ENCODE results near the gene MDFIC.

MDFIC gene

GRCh38 chr7:115005251-115005650 is 83.4 kb downstream of the MDFIC start:
- Histone ChIP-seq H3K27ac (ENCODE audit: low read depth, low read length) (peak overlapping the region; percentile 13), H3K9me3 (ENCODE audit: control insufficient read depth in 5 of 5, low read length in 5 of 5) (no peaks in the 10 kb centered on the region), H3K27me3 (ENCODE audit: control insufficient read depth in 5 of 5, insufficient read depth in 4 of 5, low read length in 5 of 5) (no peaks in the 10 kb centered on the region), H3K36me3 (ENCODE audit: control insufficient read depth in 5 of 5, insufficient read depth in 5 of 5, low read length in 5 of 5) (peaks cover 0 to 16% (median 2%) of the 10 kb centered on the region in 5 donors), H3K4me1 (ENCODE audit: control insufficient read depth in 5 of 5, insufficient read depth in 5 of 5, low read length in 5 of 5) (peaks cover 3 to 39% (median 32%) of the 10 kb centered on the region in 5 donors), H3K4me3 (ENCODE audit: low read depth in 1 of 5, low read length in 5 of 5) (no peak overlapping the region), H3K9ac (ENCODE audit: low read length in 5 of 5) (no peak overlapping the region)

GRCh38 chr7:115005953-115006352 is 84.1 kb downstream of the MDFIC start:
- peaks cover 3 to 45% (median 35%) of the 10 kb centered on the region in 5 donors for H3K4me1 ChIP-seq (ENCODE audit: control insufficient read depth in 5 of 5, insufficient read depth in 5 of 5, low read length in 5 of 5)

GRCh38 chr7:115007751-115008150 is 85.9 kb downstream of the MDFIC start:
- no peaks in the 10 kb centered on the region for H3K9me3 ChIP-seq (ENCODE audit: control insufficient read depth in 5 of 5, low read length in 5 of 5)
- peaks cover 3 to 46% (median 35%) of the 10 kb centered on the region in 5 donors for H3K4me1 ChIP-seq (ENCODE audit: control insufficient read depth in 5 of 5, insufficient read depth in 5 of 5, low read length in 5 of 5)
- peak overlapping the region; percentile 73 for H3K27ac ChIP-seq (ENCODE audit: low read depth, low read length)
- H3K4me3 ChIP-seq (ENCODE audit: low read depth in 1 of 5, low read length in 5 of 5): peak overlapping the region in 1 of 5 donors; percentile 23
- peak overlapping the region in 3 of 5 donors; percentile 4 to 17 (median 10) for H3K9ac ChIP-seq (ENCODE audit: low read length in 5 of 5)
- no peaks in the 10 kb centered on the region for H3K27me3 ChIP-seq (ENCODE audit: control insufficient read depth in 5 of 5, insufficient read depth in 4 of 5, low read length in 5 of 5)
- H3K36me3 ChIP-seq (ENCODE audit: control insufficient read depth in 5 of 5, insufficient read depth in 5 of 5, low read length in 5 of 5): peaks cover 0 to 9% (median 2%) of the 10 kb centered on the region in 5 donors

More at GRCh38 chr7:115005953-115006352, 84.1 kb downstream of the MDFIC start:
- H3K4me3 ChIP-seq (ENCODE audit: low read depth in 1 of 5, low read length in 5 of 5): no peak overlapping the region
- no peaks in the 10 kb centered on the region for H3K9me3 ChIP-seq (ENCODE audit: control insufficient read depth in 5 of 5, low read length in 5 of 5)
- peaks cover 0 to 16% (median 2%) of the 10 kb centered on the region in 5 donors for H3K36me3 ChIP-seq (ENCODE audit: control insufficient read depth in 5 of 5, insufficient read depth in 5 of 5, low read length in 5 of 5)
- H3K27ac ChIP-seq (ENCODE audit: low read depth, low read length): peak overlapping the region; percentile 73
- H3K27me3 ChIP-seq (ENCODE audit: control insufficient read depth in 5 of 5, insufficient read depth in 4 of 5, low read length in 5 of 5): no peaks in the 10 kb centered on the region
- H3K9ac ChIP-seq (ENCODE audit: low read length in 5 of 5): no peak overlapping the region

DNA sequence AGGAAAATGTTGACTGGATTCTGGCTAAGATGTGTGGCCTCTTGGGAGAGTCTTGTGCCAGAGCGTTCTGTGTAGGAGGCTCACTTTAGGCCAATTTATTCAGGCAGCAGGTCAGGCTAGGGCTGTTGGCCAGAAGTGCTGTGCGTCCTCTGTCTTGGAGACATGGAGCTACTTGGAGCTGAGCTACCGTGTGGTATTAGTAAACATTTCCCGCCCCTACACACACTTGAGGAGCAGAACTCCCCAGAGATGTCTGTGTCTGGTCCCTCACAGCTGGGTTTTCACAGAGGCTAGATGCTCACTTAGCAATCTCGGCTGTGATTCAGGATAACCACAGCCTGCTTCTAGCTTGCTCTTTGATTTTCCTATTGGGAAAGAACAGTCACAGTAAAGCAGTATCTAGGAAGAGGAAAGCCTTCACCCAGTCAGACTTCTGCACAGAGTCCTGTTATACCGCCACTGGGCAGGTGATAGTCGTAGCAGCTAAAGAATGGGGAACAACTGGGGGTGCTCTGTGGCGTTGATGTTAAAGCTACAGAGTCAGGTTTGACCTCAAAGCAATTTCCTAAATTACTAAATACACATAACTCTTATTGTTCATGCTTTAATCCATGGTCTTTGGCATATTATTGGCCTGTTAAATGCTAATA is 86.7 kb downstream of the MDFIC start:
- H3K27ac ChIP-seq (ENCODE audit: low read depth, low read length): peak overlapping the region; percentile 73
- H3K27me3 ChIP-seq (ENCODE audit: control insufficient read depth in 5 of 5, insufficient read depth in 4 of 5, low read length in 5 of 5): no peaks in the 10 kb centered on the region
- H3K4me3 ChIP-seq (ENCODE audit: low read depth in 1 of 5, low read length in 5 of 5): peak overlapping the region in 3 of 5 donors; percentile 1 to 25 (median 5)

GRCh38 chr7:115009139-115009538 is 87.2 kb downstream of the MDFIC start:
- Histone ChIP-seq H3K36me3 (ENCODE audit: control insufficient read depth in 5 of 5, insufficient read depth in 5 of 5, low read length in 5 of 5) (peaks cover 2 to 7% (median 5%) of the 10 kb centered on the region in 5 donors), H3K27me3 (ENCODE audit: control insufficient read depth in 5 of 5, insufficient read depth in 4 of 5, low read length in 5 of 5) (no peaks in the 10 kb centered on the region), H3K4me3 (ENCODE audit: low read depth in 1 of 5, low read length in 5 of 5) (peak overlapping the region in 1 of 5 donors; percentile 7), H3K27ac (ENCODE audit: low read depth, low read length) (peak overlapping the region; percentile 73), H3K9ac (ENCODE audit: low read length in 5 of 5) (peak overlapping the region in 3 of 5 donors; percentile 6 to 69 (median 37)), H3K4me1 (ENCODE audit: control insufficient read depth in 5 of 5, insufficient read depth in 5 of 5, low read length in 5 of 5) (peaks cover 3 to 49% (median 35%) of the 10 kb centered on the region in 5 donors), H3K9me3 (ENCODE audit: control insufficient read depth in 5 of 5, low read length in 5 of 5) (no peaks in the 10 kb centered on the region)

More for the DNA sequence above, 86.7 kb downstream of the MDFIC start:
- Histone ChIP-seq H3K4me1 (ENCODE audit: control insufficient read depth in 5 of 5, insufficient read depth in 5 of 5, low read length in 5 of 5) (peaks cover 3 to 46% (median 35%) of the 10 kb centered on the region in 5 donors), H3K9me3 (ENCODE audit: control insufficient read depth in 5 of 5, low read length in 5 of 5) (no peaks in the 10 kb centered on the region), H3K36me3 (ENCODE audit: control insufficient read depth in 5 of 5, insufficient read depth in 5 of 5, low read length in 5 of 5) (peaks cover 0 to 6% (median 2%) of the 10 kb centered on the region in 5 donors), H3K9ac (ENCODE audit: low read length in 5 of 5) (peak overlapping the region in 3 of 5 donors; percentile 6 to 69 (median 37))

DNA sequence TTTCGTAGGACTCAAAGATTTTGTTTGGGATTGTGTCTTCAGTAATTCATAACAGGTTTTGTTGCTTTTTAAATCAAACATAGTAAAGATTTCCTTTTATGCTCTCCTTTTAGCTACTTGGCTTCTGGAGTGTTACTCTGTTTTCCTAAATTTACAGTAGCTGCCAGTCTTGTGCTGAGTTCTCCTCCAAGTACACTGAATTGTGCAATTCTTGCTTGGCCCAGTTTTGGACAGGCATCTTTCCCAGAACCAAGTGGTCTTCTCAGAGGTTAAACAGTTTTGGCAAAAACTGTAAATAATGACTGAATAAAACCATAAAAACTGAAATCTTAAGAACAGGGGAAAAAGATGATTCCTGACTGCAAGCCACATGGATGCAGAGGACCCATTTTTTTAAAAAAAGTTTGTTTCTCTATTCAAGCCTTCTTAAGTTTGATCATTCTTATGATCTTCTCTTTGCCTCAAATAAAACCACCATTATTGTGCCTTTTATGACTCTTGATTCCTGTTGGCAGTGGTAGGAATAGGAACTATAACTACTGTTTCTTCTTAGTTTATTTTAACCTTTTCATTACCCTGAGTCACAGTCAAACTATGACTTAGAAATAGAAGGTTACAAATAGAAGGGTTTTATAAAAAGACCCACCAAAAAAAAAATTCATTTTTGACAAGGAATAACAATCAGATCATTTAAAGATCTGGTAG is 88.0 kb downstream of the MDFIC start:
- Histone ChIP-seq H3K27me3 (ENCODE audit: control insufficient read depth in 5 of 5, insufficient read depth in 4 of 5, low read length in 5 of 5) (no peaks in the 10 kb centered on the region), H3K9me3 (ENCODE audit: control insufficient read depth in 5 of 5, low read length in 5 of 5) (no peaks in the 10 kb centered on the region), H3K36me3 (ENCODE audit: control insufficient read depth in 5 of 5, insufficient read depth in 5 of 5, low read length in 5 of 5) (peaks cover 0 to 9% (median 5%) of the 10 kb centered on the region in 5 donors), H3K9ac (ENCODE audit: low read length in 5 of 5) (peak overlapping the region in 3 of 5 donors; percentile 6 to 69 (median 40)), H3K4me3 (ENCODE audit: low read depth in 1 of 5, low read length in 5 of 5) (peak overlapping the region in 1 of 5 donors; percentile 7), H3K27ac (ENCODE audit: low read depth, low read length) (peak overlapping the region; percentile 73), H3K4me1 (ENCODE audit: control insufficient read depth in 5 of 5, insufficient read depth in 5 of 5, low read length in 5 of 5) (peaks cover 3 to 51% (median 35%) of the 10 kb centered on the region in 5 donors)

GRCh38 chr7:115010441-115010820 is 88.5 kb downstream of the MDFIC start:
- H3K27ac ChIP-seq (ENCODE audit: low read depth, low read length): peak overlapping the region; percentile 73
- H3K9ac ChIP-seq (ENCODE audit: low read length in 5 of 5): peak overlapping the region in 1 of 5 donors; percentile 56
- peaks cover 3 to 51% (median 35%) of the 10 kb centered on the region in 5 donors for H3K4me1 ChIP-seq (ENCODE audit: control insufficient read depth in 5 of 5, insufficient read depth in 5 of 5, low read length in 5 of 5)
- H3K27me3 ChIP-seq (ENCODE audit: control insufficient read depth in 5 of 5, insufficient read depth in 4 of 5, low read length in 5 of 5): no peaks in the 10 kb centered on the region
- H3K4me3 ChIP-seq (ENCODE audit: low read depth in 1 of 5, low read length in 5 of 5): no peak overlapping the region
- no peaks in the 10 kb centered on the region for H3K9me3 ChIP-seq (ENCODE audit: control insufficient read depth in 5 of 5, low read length in 5 of 5)
- H3K36me3 ChIP-seq (ENCODE audit: control insufficient read depth in 5 of 5, insufficient read depth in 5 of 5, low read length in 5 of 5): peaks cover 2 to 9% (median 5%) of the 10 kb centered on the region in 5 donors

DNA sequence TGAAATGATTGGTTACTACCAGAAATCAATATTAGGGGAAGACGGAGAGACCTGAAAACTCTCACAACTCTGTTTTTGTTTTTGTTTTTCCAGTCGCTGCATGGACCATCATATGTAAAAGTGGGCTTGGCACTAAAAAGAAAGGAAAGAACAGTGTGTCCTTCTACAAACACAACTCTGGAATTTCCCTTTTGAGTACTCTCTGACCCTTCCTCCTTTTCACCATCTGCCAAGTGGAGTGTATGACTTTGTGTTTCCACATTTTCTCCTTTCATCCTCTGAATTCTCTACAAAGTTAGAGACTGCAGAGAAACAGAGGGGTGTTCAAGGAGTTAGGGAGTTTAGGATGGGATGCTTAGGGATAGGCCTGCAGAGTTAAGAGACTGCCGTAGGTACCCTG is 92.0 kb downstream of the MDFIC start:
- no peak overlapping the region for H3K4me3 ChIP-seq (ENCODE audit: low read depth in 1 of 5, low read length in 5 of 5)
- peak overlapping the region; percentile 45 for H3K27ac ChIP-seq (ENCODE audit: low read depth, low read length)
- H3K36me3 ChIP-seq (ENCODE audit: control insufficient read depth in 5 of 5, insufficient read depth in 5 of 5, low read length in 5 of 5): peaks cover 8 to 15% (median 14%) of the 10 kb centered on the region in 5 donors
- H3K9ac ChIP-seq (ENCODE audit: low read length in 5 of 5): no peak overlapping the region
- no peaks in the 10 kb centered on the region for H3K27me3 ChIP-seq (ENCODE audit: control insufficient read depth in 5 of 5, insufficient read depth in 4 of 5, low read length in 5 of 5)
- no peaks in the 10 kb centered on the region for H3K9me3 ChIP-seq (ENCODE audit: control insufficient read depth in 5 of 5, low read length in 5 of 5)
- peaks cover 0 to 25% (median 17%) of the 10 kb centered on the region in 5 donors for H3K4me1 ChIP-seq (ENCODE audit: control insufficient read depth in 5 of 5, insufficient read depth in 5 of 5, low read length in 5 of 5)

GRCh38 chr7:115014794-115015193 is 92.9 kb downstream of the MDFIC start:
- Histone ChIP-seq H3K36me3 (ENCODE audit: control insufficient read depth in 5 of 5, insufficient read depth in 5 of 5, low read length in 5 of 5) (peaks cover 8 to 15% (median 14%) of the 10 kb centered on the region in 5 donors), H3K4me3 (ENCODE audit: low read depth in 1 of 5, low read length in 5 of 5) (no peak overlapping the region), H3K27me3 (ENCODE audit: control insufficient read depth in 5 of 5, insufficient read depth in 4 of 5, low read length in 5 of 5) (no peaks in the 10 kb centered on the region), H3K9me3 (ENCODE audit: control insufficient read depth in 5 of 5, low read length in 5 of 5) (no peaks in the 10 kb centered on the region), H3K4me1 (ENCODE audit: control insufficient read depth in 5 of 5, insufficient read depth in 5 of 5, low read length in 5 of 5) (peaks cover 0 to 17% (median 8%) of the 10 kb centered on the region in 5 donors), H3K9ac (ENCODE audit: low read length in 5 of 5) (no peak overlapping the region), H3K27ac (ENCODE audit: low read depth, low read length) (peak overlapping the region; percentile 45)

GRCh38 chr7:115015619-115016018 is 93.7 kb downstream of the MDFIC start:
- H3K4me3 ChIP-seq (ENCODE audit: low read depth in 1 of 5, low read length in 5 of 5): no peak overlapping the region
- H3K36me3 ChIP-seq (ENCODE audit: control insufficient read depth in 5 of 5, insufficient read depth in 5 of 5, low read length in 5 of 5): peaks cover 8 to 18% (median 14%) of the 10 kb centered on the region in 5 donors
- H3K4me1 ChIP-seq (ENCODE audit: control insufficient read depth in 5 of 5, insufficient read depth in 5 of 5, low read length in 5 of 5): peaks cover 0 to 17% (median 11%) of the 10 kb centered on the region in 5 donors
- no peak overlapping the region for H3K9ac ChIP-seq (ENCODE audit: low read length in 5 of 5)
- peak overlapping the region; percentile 20 for H3K27ac ChIP-seq (ENCODE audit: low read depth, low read length)
- no peaks in the 10 kb centered on the region for H3K9me3 ChIP-seq (ENCODE audit: control insufficient read depth in 5 of 5, low read length in 5 of 5)
- no peaks in the 10 kb centered on the region for H3K27me3 ChIP-seq (ENCODE audit: control insufficient read depth in 5 of 5, insufficient read depth in 4 of 5, low read length in 5 of 5)

Measured in subcutaneous abdominal adipose tissue (tissue), 5 donors.